ENCODE results near the gene RAB7B. TPM values are rescaled to one million over a fixed set of nuclear protein-coding genes. Genes with fewer than 3 reads are reported as not detected.

RAB7B gene
- total and polyA plus RNA-seq, 9 of the 15 experiments (the other 6 are each of a cell fraction or from before 2014, with no cell fraction given), result 0.03 to 0.29 (median 0.07) TPM; not detected in 4

GRCh38 chr1:205948886-205949285 lies 54.3 kb downstream of the RAB7B start (continued):
- TF ChIP-seq SP2 (IDR thresholded peaks at IDR 0.05; ENCODE audit: extremely low read depth, low read depth, low read length, poor library complexity, severe bottlenecking), result no peak
- TF ChIP-seq ZNF165 (CRISPR knock-in tag; IDR thresholded peaks at IDR 0.05; ENCODE audit: borderline replicate concordance), result no peak
- TF ChIP-seq HMGXB4 (CRISPR knock-in tag; IDR thresholded peaks at IDR 0.05), result no peak

GRCh38 chr1:205948039-205948438 lies 55.2 kb downstream of the RAB7B start:
- H4K20me1 ChIP-seq (replicated peaks; ENCODE audit: control insufficient read depth, insufficient read depth, low read length), result peaks cover 29% of the 10 kb centered on the region
- no TSS peak for BruUV-seq (replicated peaks)
- DNase-seq (ENCODE audit: extremely low read depth in 1 of 4, low spot score in 3 of 4) (no peak), FAIRE-seq (no peak), ATAC-seq (no peak; the same call in 2 of the 3 replicates)
- no peak overlapping the region for H3K9ac ChIP-seq (ENCODE audit: insufficient read depth in 1 of 2, low read depth in 2 of 2, low read length in 2 of 2)
- H3K9me3 ChIP-seq (replicated peaks; ENCODE audit: control insufficient read depth, insufficient read depth, low read depth, low read length), result no peaks in the 10 kb centered on the region
- peaks cover 39 to 69% of the 10 kb centered on the region in 2 experiments for H3K27me3 ChIP-seq (ENCODE audit: control insufficient read depth in 2 of 2, insufficient read depth in 2 of 2, low read length in 2 of 2)
- peaks cover 6 to 10% of the 10 kb centered on the region in 2 experiments for H3K4me1 ChIP-seq (replicated peaks in 1 of 2; ENCODE audit: control insufficient read depth in 2 of 2, insufficient read depth in 2 of 2, low read length in 2 of 2)
- no peak overlapping the region for H3K27ac ChIP-seq (ENCODE audit: extremely low read depth, low read depth, low read length)
- H3K36me3 ChIP-seq (ENCODE audit: control insufficient read depth, insufficient read depth, low read length), result no peaks in the 10 kb centered on the region
- no peak overlapping the region for H2AFZ ChIP-seq (ENCODE audit: low read depth, low read length)
- intact Hi-C loops (cut with micrococcal nuclease) (no loop called here), in situ Hi-C loops (cut with MboI) (no loop called here)
- ChIA-PET POLR2A (interaction anchor here (0.6 to 1.7 kb wide), 2 partner anchors 14 to 15 kb away, joined by 4 to 6 read pairs; no protein-coding TSS in a partner anchor), CTCF (ENCODE audit: low intra/inter-chr PET ratio) (no interaction called here)
- no peaks in the 10 kb centered on the region for H3K79me2 ChIP-seq (ENCODE audit: control insufficient read depth, insufficient read depth, low read length)
- no peak overlapping the region for H3K4me3 ChIP-seq
- WGBS (ENCODE audit: insufficient coverage, low coverage, missing lambda C conversion rate), result 3% methylated on average over 4 of the region's 4 CpGs
- H3K4me2 ChIP-seq (ENCODE audit: insufficient read depth, low read length), result no peak overlapping the region
- H3K9me1 ChIP-seq (ENCODE audit: control insufficient read depth, insufficient read depth, low read length), result no peaks in the 10 kb centered on the region
- TF ChIP-seq REST (IDR thresholded peaks at IDR 0.05; ENCODE audit: borderline replicate concordance) (peak; percentile 52; the same call in 1 of the 2 replicates), REST (CRISPR knock-in tag; IDR thresholded peaks at IDR 0.05; ENCODE audit: low read depth) (no peak), KLF13 (tag; IDR thresholded peaks at IDR 0.05; ENCODE audit: borderline replicate concordance, low read depth) (peak; percentile 67; the same call in 1 of the 2 replicates), ZSCAN29 (IDR thresholded peaks at IDR 0.05) (no peak), ZBED1 (IDR thresholded peaks at IDR 0.05) (no peak), ASH1L (IDR thresholded peaks at IDR 0.05; ENCODE audit: borderline replicate concordance, low read depth, partially characterized antibody) (no peak), ETV1 (tag; conservative IDR thresholded peaks at IDR 0.05; ENCODE audit: low read depth) (no peak), STAG1 (CRISPR knock-in tag; IDR thresholded peaks at IDR 0.05; ENCODE audit: borderline replicate concordance) (no peak), SMC3 (conservative IDR thresholded peaks at IDR 0.05; ENCODE audit: insufficient read depth, low read depth, low read length) (no peak)
